SJSA1 (cell line): ENCODE data around the gene USP34. TPM values are rescaled to one million over a fixed set of nuclear protein-coding genes. Genes with fewer than 3 reads are reported as not detected.
"Not testable (repeated sequence)": the region's sequence is repeated elsewhere in the genome, so short reads cannot be mapped to it uniquely, and the experiment has no call there.

Experiments used
- DNase-seq, 2 experiments: peaks; one replicate each; pipeline ENCODE4 v3.0.0-alpha.2; 2015 to 2020; ENCODE audit warnings: low spot score in 2 of 2, low read depth in 1 of 2
- H3K27ac ChIP-seq: fragments of 250-450 bp; sonication (Bioruptor Pico); 2 replicates; pipeline ENCODE4 v1.5.1; 2020; ENCODE audit warnings: mild to moderate bottlenecking, moderate library complexity
- H3K27me3 ChIP-seq: fragments of 250-450 bp; sonication (Bioruptor Pico); replicated peaks from 2 replicates; pipeline ENCODE4 v1.5.1; 2020; ENCODE audit warnings: mild to moderate bottlenecking, moderate library complexity
- H3K36me3 ChIP-seq: fragments of 250-450 bp; sonication (Bioruptor Pico); 2 replicates; pipeline ENCODE4 v1.5.1; 2020; ENCODE audit warnings: mild to moderate bottlenecking
- H3K4me1 ChIP-seq: fragments of 250-450 bp; sonication (Bioruptor Pico); replicated peaks from 2 replicates; pipeline ENCODE4 v1.6.1; 2021; ENCODE audit warnings: mild to moderate bottlenecking
- H3K4me3 ChIP-seq: fragments of 250-450 bp; sonication (Bioruptor Pico); 2 replicates; pipeline ENCODE4 v1.5.1; 2020; ENCODE audit warnings: mild to moderate bottlenecking
- H3K9me3 ChIP-seq: fragments of 250-450 bp; sonication (Bioruptor Pico); replicated peaks from 2 replicates; pipeline ENCODE4 v1.5.1; 2020; ENCODE audit warnings: mild to moderate bottlenecking
- total RNA-seq: library from RNA; depleted of rRNA; stranded (reverse); fragments of >200 nt; shearing (Covaris generic); gene quantifications from 2 replicates; pipeline ENCODE4 v1.2.3, GENCODE V29; 2014

The USP34 gene
- total RNA-seq, 1 experiment from 2014 or later: 59.1 TPM

- Histone ChIP-seq H3K4me1 (no peaks in the 10 kb centered on the region), H3K27me3 (no peaks in the 10 kb centered on the region), H3K27ac (no peak overlapping the region), H3K36me3 (peaks cover 9% of the 10 kb centered on the region; the same call in 1 of the 2 replicates), H3K4me3 (no peak overlapping the region), H3K9me3 (no peaks in the 10 kb centered on the region; the same call in 1 of the 2 replicates)
- DNase-seq: no peak
Observed at GRCh38 chr2:61452392-61452791, 18.5 kb downstream of the USP34 start.

GRCh38 chr2:61451178-61451577 is 19.7 kb downstream of the USP34 start:
- no peak for DNase-seq

GRCh38 chr2:61450144-61450543 is 20.7 kb downstream of the USP34 start:
- Histone ChIP-seq H3K9me3 (no peaks in the 10 kb centered on the region; the same call in 1 of the 2 replicates), H3K27ac (no peak overlapping the region), H3K4me1 (no peaks in the 10 kb centered on the region), H3K36me3 (peaks cover 9% of the 10 kb centered on the region; the same call in 1 of the 2 replicates), H3K27me3 (no peaks in the 10 kb centered on the region), H3K4me3 (no peak overlapping the region)
- no peak for DNase-seq

More at GRCh38 chr2:61451178-61451577, 19.7 kb downstream of the USP34 start:
- no peaks in the 10 kb centered on the region; the same call in 1 of the 2 replicates for H3K9me3 ChIP-seq
- peaks cover 9% of the 10 kb centered on the region; the same call in 1 of the 2 replicates for H3K36me3 ChIP-seq
- H3K4me3 ChIP-seq: no peak overlapping the region
- H3K27ac ChIP-seq: no peak overlapping the region
- no peaks in the 10 kb centered on the region for H3K4me1 ChIP-seq
- H3K27me3 ChIP-seq: no peaks in the 10 kb centered on the region

- Histone ChIP-seq H3K27me3 (no peaks in the 10 kb centered on the region), H3K4me3 (no peak overlapping the region), H3K4me1 (no peaks in the 10 kb centered on the region), H3K27ac (no peak overlapping the region), H3K36me3 (peaks cover 9% of the 10 kb centered on the region; the same call in 1 of the 2 replicates), H3K9me3 (no peaks in the 10 kb centered on the region; the same call in 1 of the 2 replicates)
- no peak for DNase-seq
Observed at GRCh38 chr2:61448229-61448628, 22.7 kb downstream of the USP34 start.

GRCh38 chr2:61446971-61447370 is 23.9 kb downstream of the USP34 start:
- not testable (repeated sequence) for H3K36me3 ChIP-seq, H3K9me3 ChIP-seq, H3K4me1 ChIP-seq, H3K27me3 ChIP-seq, H3K4me3 ChIP-seq, H3K27ac ChIP-seq, DNase-seq

GRCh38 chr2:61443342-61444041 is 27.4 kb downstream of the USP34 start:
- H3K36me3 ChIP-seq: 0 out of 2 replicates have a peak, but pooled peaks cover 4% of the 10 kb centered on the region

GRCh38 chr2:61439241-61440002 is 31.5 kb downstream of the USP34 start:
- DNase-seq: no peak
- 0 out of 2 replicates have a peak, but pooled peaks cover 4% of the 10 kb centered on the region for H3K36me3 ChIP-seq
- peaks cover 7% of the 10 kb centered on the region; the same call in 1 of the 2 replicates for H3K4me1 ChIP-seq
- H3K4me3 ChIP-seq: no peak overlapping the region
- no peak overlapping the region for H3K27ac ChIP-seq
- H3K9me3 ChIP-seq: no peaks in the 10 kb centered on the region
- H3K27me3 ChIP-seq: no peaks in the 10 kb centered on the region

More at GRCh38 chr2:61443342-61444041, 27.4 kb downstream of the USP34 start:
- DNase-seq: no peak
- Histone ChIP-seq H3K27ac (no peak overlapping the region), H3K4me3 (no peak overlapping the region), H3K9me3 (no peaks in the 10 kb centered on the region), H3K27me3 (no peaks in the 10 kb centered on the region), H3K4me1 (no peaks in the 10 kb centered on the region)

GRCh38 chr2:61438670-61439069 is 32.2 kb downstream of the USP34 start:
- DNase-seq: no peak
- Histone ChIP-seq H3K9me3 (no peaks in the 10 kb centered on the region), H3K36me3 (0 out of 2 replicates have a peak, but pooled peaks cover 2% of the 10 kb centered on the region), H3K27me3 (no peaks in the 10 kb centered on the region), H3K4me1 (peaks cover 7% of the 10 kb centered on the region; the same call in 1 of the 2 replicates), H3K4me3 (no peak overlapping the region), H3K27ac (no peak overlapping the region)

- DNase-seq: no peak
- Histone ChIP-seq H3K4me3 (no peak overlapping the region), H3K27me3 (no peaks in the 10 kb centered on the region), H3K4me1 (peaks cover 7% of the 10 kb centered on the region; the same call in 1 of the 2 replicates), H3K36me3 (no peaks in the 10 kb centered on the region), H3K9me3 (no peaks in the 10 kb centered on the region), H3K27ac (no peak overlapping the region)
Observed at GRCh38 chr2:61437170-61437569, 33.7 kb downstream of the USP34 start.

GRCh38 chr2:61436092-61436491 is 34.8 kb downstream of the USP34 start:
- H3K9me3 ChIP-seq: no peaks in the 10 kb centered on the region
- peak in 1 of 2 experiments; percentile 32 for DNase-seq
- H3K36me3 ChIP-seq: no peaks in the 10 kb centered on the region
- no peaks in the 10 kb centered on the region for H3K27me3 ChIP-seq
- H3K4me3 ChIP-seq: peak overlapping the region; percentile 7
- H3K4me1 ChIP-seq: peaks cover 7% of the 10 kb centered on the region; the same call in 1 of the 2 replicates
- peak overlapping the region; percentile 1; the same call in 1 of the 2 replicates for H3K27ac ChIP-seq

- H3K4me1 ChIP-seq: peaks cover 7% of the 10 kb centered on the region; the same call in 1 of the 2 replicates
- H3K4me3 ChIP-seq: no peak overlapping the region
- H3K27me3 ChIP-seq: no peaks in the 10 kb centered on the region
- no peak overlapping the region for H3K27ac ChIP-seq
- no peaks in the 10 kb centered on the region for H3K36me3 ChIP-seq
- no peak for DNase-seq
- H3K9me3 ChIP-seq: no peaks in the 10 kb centered on the region
Observed at GRCh38 chr2:61435291-61435690, 35.6 kb downstream of the USP34 start.

- no peak for DNase-seq
- no peak overlapping the region for H3K4me3 ChIP-seq
Observed at GRCh38 chr2:61434314-61434713, 36.6 kb downstream of the USP34 start.

GRCh38 chr2:61433606-61434005 is 37.3 kb downstream of the USP34 start:
- Histone ChIP-seq H3K4me3 (no peak overlapping the region), H3K9me3 (no peaks in the 10 kb centered on the region), H3K27ac (no peak overlapping the region), H3K4me1 (peaks cover 7% of the 10 kb centered on the region; the same call in 1 of the 2 replicates), H3K36me3 (no peaks in the 10 kb centered on the region), H3K27me3 (no peaks in the 10 kb centered on the region)
- no peak for DNase-seq

More at GRCh38 chr2:61434314-61434713, 36.6 kb downstream of the USP34 start:
- H3K9me3 ChIP-seq: no peaks in the 10 kb centered on the region
- no peak overlapping the region for H3K27ac ChIP-seq
- no peaks in the 10 kb centered on the region for H3K36me3 ChIP-seq
- H3K4me1 ChIP-seq: peaks cover 7% of the 10 kb centered on the region; the same call in 1 of the 2 replicates
- H3K27me3 ChIP-seq: no peaks in the 10 kb centered on the region

GRCh38 chr2:61432990-61433389 is 37.9 kb downstream of the USP34 start:
- DNase-seq: no peak
- Histone ChIP-seq H3K36me3 (no peaks in the 10 kb centered on the region), H3K27me3 (no peaks in the 10 kb centered on the region), H3K9me3 (no peaks in the 10 kb centered on the region), H3K4me3 (no peak overlapping the region), H3K4me1 (peaks cover 7% of the 10 kb centered on the region; the same call in 1 of the 2 replicates), H3K27ac (no peak overlapping the region)
